HUES64 (cell line): ENCODE measurements around the gene JMJD7.

ENCODE experiments used
- H3K27ac ChIP-seq: 2 replicates; pipeline ENCODE4 v1.7.0; 2013; ENCODE audit warnings: low read depth, low read length, inconsistent platforms
- H3K27me3 ChIP-seq: 2 replicates; pipeline ENCODE4 v1.6.1; 2013; ENCODE audit warnings: mild to moderate bottlenecking, low read length; ENCODE audit not compliant: insufficient read depth
- H3K36me3 ChIP-seq: 2 replicates; pipeline ENCODE4 v1.6.1; 2013; ENCODE audit warnings: mild to moderate bottlenecking, low read length; ENCODE audit not compliant: insufficient read depth
- H3K4me1 ChIP-seq: 2 replicates; pipeline ENCODE4 v1.6.1; 2013; ENCODE audit warnings: mild to moderate bottlenecking, low read length, moderate library complexity; ENCODE audit not compliant: insufficient read depth
- H3K4me3 ChIP-seq: 2 replicates; pipeline ENCODE4 v1.5.1; 2013; ENCODE audit warnings: mild to moderate bottlenecking, low read length, moderate library complexity
- H3K9ac ChIP-seq: 2 replicates; pipeline ENCODE4 v1.6.1; 2013; ENCODE audit warnings: mild to moderate bottlenecking, low read depth, low read length
- H3K9me3 ChIP-seq: 2 replicates; pipeline ENCODE4 v1.6.1; 2013; ENCODE audit warnings: low read depth, low read length; ENCODE audit not compliant: insufficient read depth
- WGBS: fragments of 150-250, 120-280 bp; methylation state at CpG from one replicate; pipeline ENCODE4 v1.1.7; 2013; ENCODE audit warnings: missing lambda C conversion rate; 5-methylcytosine and 5-hydroxymethylcytosine counted together

Gene JMJD7

GRCh38 chr15:41847981-41848380 lies 20.1 kb downstream of the JMJD7 start:
- Histone ChIP-seq H3K9me3 (no peaks in the 10 kb centered on the region), H3K4me1 (no peaks in the 10 kb centered on the region), H3K27me3 (no peaks in the 10 kb centered on the region), H3K4me3 (no peak overlapping the region), H3K9ac (no peak overlapping the region), H3K36me3 (peaks cover 24% of the 10 kb centered on the region), H3K27ac (no peak overlapping the region)
- 96% methylated on average over 9 of the region's 9 CpGs for WGBS

- H3K9ac ChIP-seq: no peak overlapping the region
- no peaks in the 10 kb centered on the region for H3K4me1 ChIP-seq
- no peak overlapping the region for H3K4me3 ChIP-seq
- 94% methylated on average over 9 of the region's 10 CpGs for WGBS
- H3K27ac ChIP-seq: no peak overlapping the region
- H3K27me3 ChIP-seq: no peaks in the 10 kb centered on the region
- H3K9me3 ChIP-seq: no peaks in the 10 kb centered on the region
- peaks cover 24% of the 10 kb centered on the region for H3K36me3 ChIP-seq
These were observed 20.7 kb downstream of the JMJD7 start for GRCh38 chr15:41848631-41849030.

GRCh38 chr15:41849204-41849603 lies 21.3 kb downstream of the JMJD7 start:
- WGBS: 90% methylated on average over 6 of the region's 6 CpGs
- no peak overlapping the region for H3K9ac ChIP-seq
- H3K27me3 ChIP-seq: no peaks in the 10 kb centered on the region
- no peak overlapping the region for H3K4me3 ChIP-seq
- no peaks in the 10 kb centered on the region for H3K9me3 ChIP-seq
- H3K27ac ChIP-seq: no peak overlapping the region
- peaks cover 24% of the 10 kb centered on the region for H3K36me3 ChIP-seq
- no peaks in the 10 kb centered on the region for H3K4me1 ChIP-seq

GRCh38 chr15:41849861-41850260 lies 22.0 kb downstream of the JMJD7 start:
- Histone ChIP-seq H3K27ac (no peak overlapping the region), H3K36me3 (peaks cover 24% of the 10 kb centered on the region), H3K9me3 (no peaks in the 10 kb centered on the region), H3K27me3 (no peaks in the 10 kb centered on the region), H3K4me1 (no peaks in the 10 kb centered on the region), H3K9ac (no peak overlapping the region), H3K4me3 (no peak overlapping the region)
- WGBS: 85% methylated on average over 8 of the region's 8 CpGs

- H3K9ac ChIP-seq: no peak overlapping the region
- 89% methylated on average over 16 of the region's 16 CpGs for whole genome bisulfite sequencing
These were observed 22.7 kb downstream of the JMJD7 start for GRCh38 chr15:41850482-41851166.

GRCh38 chr15:41851167-41851523 lies 23.3 kb downstream of the JMJD7 start:
- 86% methylated on average over 11 of the region's 11 CpGs for WGBS
- no peaks in the 10 kb centered on the region for H3K27me3 ChIP-seq
- H3K4me1 ChIP-seq: 0 out of 2 replicates have a peak, but pooled peaks cover 2% of the 10 kb centered on the region

More at GRCh38 chr15:41850482-41851166, 22.7 kb downstream of the JMJD7 start:
- no peaks in the 10 kb centered on the region for H3K27me3 ChIP-seq
- H3K36me3 ChIP-seq: peaks cover 24% of the 10 kb centered on the region
- H3K4me3 ChIP-seq: no peak overlapping the region
- 0 out of 2 replicates have a peak, but pooled peaks cover 2% of the 10 kb centered on the region for H3K4me1 ChIP-seq
- no peaks in the 10 kb centered on the region for H3K9me3 ChIP-seq
- H3K27ac ChIP-seq: no peak overlapping the region

GRCh38 chr15:41851755-41852370 lies 24.0 kb downstream of the JMJD7 start:
- H3K9me3 ChIP-seq: no peaks in the 10 kb centered on the region
- no peaks in the 10 kb centered on the region for H3K27me3 ChIP-seq
- H3K4me3 ChIP-seq: no peak overlapping the region
- no peak overlapping the region for H3K9ac ChIP-seq
- H3K4me1 ChIP-seq: 0 out of 2 replicates have a peak, but pooled peaks cover 2% of the 10 kb centered on the region
- H3K27ac ChIP-seq: no peak overlapping the region
- peaks cover 14% of the 10 kb centered on the region for H3K36me3 ChIP-seq
- 93% methylated on average over 8 of the region's 8 CpGs for WGBS

More at GRCh38 chr15:41851167-41851523, 23.3 kb downstream of the JMJD7 start:
- H3K27ac ChIP-seq: no peak overlapping the region
- H3K36me3 ChIP-seq: peaks cover 21% of the 10 kb centered on the region
- H3K4me3 ChIP-seq: no peak overlapping the region
- no peaks in the 10 kb centered on the region for H3K9me3 ChIP-seq
- no peak overlapping the region for H3K9ac ChIP-seq

GRCh38 chr15:41852736-41853590 lies 25.1 kb downstream of the JMJD7 start:
- Histone ChIP-seq H3K9me3 (no peaks in the 10 kb centered on the region), H3K4me1 (0 out of 2 replicates have a peak, but pooled peaks cover 2% of the 10 kb centered on the region), H3K27ac (no peak overlapping the region), H3K27me3 (no peaks in the 10 kb centered on the region), H3K9ac (no peak overlapping the region), H3K36me3 (peaks cover 4% of the 10 kb centered on the region; the same call in 1 of the 2 replicates), H3K4me3 (no peak overlapping the region)
- WGBS: 83% methylated on average over 17 of the region's 17 CpGs

GRCh38 chr15:41853831-41854230 lies 25.9 kb downstream of the JMJD7 start:
- H3K9ac ChIP-seq: no peak overlapping the region
- no peak overlapping the region for H3K27ac ChIP-seq
- 0 out of 2 replicates have a peak, but pooled peaks cover 2% of the 10 kb centered on the region for H3K4me1 ChIP-seq
- 91% methylated on average over 10 of the region's 10 CpGs for WGBS
- no peaks in the 10 kb centered on the region for H3K9me3 ChIP-seq
- H3K4me3 ChIP-seq: no peak overlapping the region
- H3K27me3 ChIP-seq: no peaks in the 10 kb centered on the region
- H3K36me3 ChIP-seq: no peaks in the 10 kb centered on the region

GRCh38 chr15:41854443-41854842 lies 26.6 kb downstream of the JMJD7 start:
- H3K27me3 ChIP-seq: no peaks in the 10 kb centered on the region
- H3K27ac ChIP-seq: no peak overlapping the region
- H3K9ac ChIP-seq: no peak overlapping the region
- no peaks in the 10 kb centered on the region for H3K9me3 ChIP-seq
- 91% methylated on average over 9 of the region's 9 CpGs for WGBS
- no peaks in the 10 kb centered on the region for H3K36me3 ChIP-seq
- 0 out of 2 replicates have a peak, but pooled peaks cover 2% of the 10 kb centered on the region for H3K4me1 ChIP-seq
- no peak overlapping the region for H3K4me3 ChIP-seq
